ENCODE measurements around the gene TLK1. TPM values are rescaled to one million over a fixed set of nuclear protein-coding genes. Genes with fewer than 3 reads are reported as not detected.
A peak's percentile ranks its signal among the peaks of the same experiment; 100 is the strongest.

TLK1 gene
- total RNA-seq, 1 donor from 2014 or later = 14.6 TPM

DNA sequence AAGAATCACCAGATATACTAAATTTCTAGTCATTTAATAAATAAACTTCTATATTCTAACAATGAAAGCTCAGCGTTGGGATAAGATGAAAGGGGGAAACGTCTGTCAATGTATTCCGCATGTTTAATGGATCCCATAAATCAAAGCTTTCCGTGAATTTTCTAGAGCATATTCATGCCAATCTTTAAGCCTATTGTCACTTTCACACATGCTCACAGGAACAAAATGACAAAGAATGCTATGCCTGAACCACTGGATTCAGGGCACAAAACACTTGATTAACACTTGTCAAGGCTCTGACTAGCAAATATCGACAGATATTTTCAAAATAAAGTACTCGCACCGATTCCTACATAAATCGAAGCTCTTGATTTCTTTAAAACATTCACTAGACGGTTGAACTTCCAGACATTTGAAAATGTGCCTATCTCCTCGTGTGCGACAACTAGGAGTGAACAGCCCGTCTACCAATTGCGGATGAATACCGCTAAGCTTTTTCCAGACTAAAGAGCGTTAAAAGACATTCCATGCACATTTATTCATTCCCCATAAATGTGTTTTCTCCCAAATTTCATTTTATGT, 1.8 kb downstream of the TLK1 start:
- Histone ChIP-seq H3K9me3 (ENCODE audit: control insufficient read depth in 3 of 3, low read length in 3 of 3) (no peaks in the 10 kb centered on the region), H3K4me3 (ENCODE audit: low read length in 3 of 3) (peak overlapping the region; percentile 87 to 97 (median 91)), H3K9ac (ENCODE audit: low read depth in 1 of 3, low read length in 3 of 3) (peak overlapping the region; percentile 88 to 91 (median 89)), H3K27ac (ENCODE audit: low read depth, low read length) (no peak overlapping the region), H3K27me3 (ENCODE audit: control insufficient read depth in 3 of 3, insufficient read depth in 3 of 3, low read length in 3 of 3) (no peaks in the 10 kb centered on the region), H3K36me3 (ENCODE audit: control insufficient read depth in 3 of 3, insufficient read depth in 3 of 3, low read length in 3 of 3) (no peaks in the 10 kb centered on the region), H3K4me1 (ENCODE audit: control insufficient read depth in 3 of 3, insufficient read depth in 3 of 3, low read length in 3 of 3) (peaks cover 8 to 15% (median 8%) of the 10 kb centered on the region in 3 donors)

DNA sequence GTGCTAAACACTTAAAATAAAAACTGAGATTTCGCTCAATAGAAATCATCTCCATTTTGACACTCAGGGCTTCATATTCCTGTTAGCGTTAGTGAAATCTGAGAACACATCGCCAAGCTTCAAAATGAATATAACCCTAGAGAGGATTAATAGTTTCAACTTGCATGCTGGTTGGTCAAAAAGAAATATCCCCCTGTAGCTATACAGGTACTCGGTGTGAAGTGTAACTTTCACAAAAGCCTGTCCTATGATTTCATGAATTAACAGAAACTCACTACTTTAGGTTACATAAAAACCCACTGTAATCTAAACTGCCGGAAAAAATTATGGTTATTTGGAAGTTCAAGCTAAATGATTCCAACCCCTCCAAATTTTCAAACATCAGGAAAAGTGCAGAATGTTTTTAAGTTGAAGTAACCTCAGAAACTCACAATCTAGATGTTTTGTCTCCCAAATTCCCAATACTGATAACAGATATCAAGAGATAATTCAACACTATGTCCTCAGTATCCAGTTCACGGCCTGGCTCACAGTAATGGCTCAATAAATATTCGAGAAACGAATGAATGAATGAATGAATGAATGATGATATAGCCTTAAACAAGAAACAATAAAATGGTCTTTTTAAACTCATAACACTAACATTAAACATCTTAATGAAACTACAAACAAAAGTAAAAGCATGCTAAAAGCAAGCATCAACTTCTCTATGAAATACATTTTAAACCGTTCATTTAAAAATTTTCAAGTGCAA, 2.5 kb downstream of the TLK1 start:
- Histone ChIP-seq H3K36me3 (ENCODE audit: control insufficient read depth in 3 of 3, insufficient read depth in 3 of 3, low read length in 3 of 3) (no peaks in the 10 kb centered on the region), H3K4me3 (ENCODE audit: low read length in 3 of 3) (no peak overlapping the region), H3K27ac (ENCODE audit: low read depth, low read length) (no peak overlapping the region), H3K9ac (ENCODE audit: low read depth in 1 of 3, low read length in 3 of 3) (peak overlapping the region in 1 of 3 donors; percentile 29), H3K9me3 (ENCODE audit: control insufficient read depth in 3 of 3, low read length in 3 of 3) (no peaks in the 10 kb centered on the region), H3K4me1 (ENCODE audit: control insufficient read depth in 3 of 3, insufficient read depth in 3 of 3, low read length in 3 of 3) (peaks cover 8 to 15% (median 8%) of the 10 kb centered on the region in 3 donors), H3K27me3 (ENCODE audit: control insufficient read depth in 3 of 3, insufficient read depth in 3 of 3, low read length in 3 of 3) (no peaks in the 10 kb centered on the region)

DNA sequence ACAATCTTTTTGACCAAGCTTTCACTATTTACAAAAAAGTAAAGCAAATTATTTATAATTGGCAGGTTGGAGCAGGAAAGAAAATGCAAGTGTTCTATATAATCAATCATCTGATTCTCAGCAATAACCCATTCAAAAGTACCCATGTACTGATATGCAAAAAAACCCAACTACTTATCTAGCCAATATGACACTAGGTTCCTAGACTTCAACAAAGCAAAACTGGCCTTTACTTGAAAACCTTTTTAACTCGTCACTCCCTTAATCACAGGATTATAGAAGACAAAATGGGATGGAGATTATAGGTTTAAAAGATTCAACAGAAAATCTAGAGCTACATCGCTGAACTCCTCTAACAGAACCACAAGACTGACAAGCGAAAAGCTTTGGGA, 3.6 kb downstream of the TLK1 start:
- Histone ChIP-seq H3K4me1 (ENCODE audit: control insufficient read depth in 3 of 3, insufficient read depth in 3 of 3, low read length in 3 of 3) (peaks cover 8 to 15% (median 8%) of the 10 kb centered on the region in 3 donors), H3K9me3 (ENCODE audit: control insufficient read depth in 3 of 3, low read length in 3 of 3) (no peaks in the 10 kb centered on the region), H3K36me3 (ENCODE audit: control insufficient read depth in 3 of 3, insufficient read depth in 3 of 3, low read length in 3 of 3) (no peaks in the 10 kb centered on the region), H3K4me3 (ENCODE audit: low read length in 3 of 3) (no peak overlapping the region), H3K9ac (ENCODE audit: low read depth in 1 of 3, low read length in 3 of 3) (no peak overlapping the region), H3K27me3 (ENCODE audit: control insufficient read depth in 3 of 3, insufficient read depth in 3 of 3, low read length in 3 of 3) (no peaks in the 10 kb centered on the region), H3K27ac (ENCODE audit: low read depth, low read length) (no peak overlapping the region)

DNA sequence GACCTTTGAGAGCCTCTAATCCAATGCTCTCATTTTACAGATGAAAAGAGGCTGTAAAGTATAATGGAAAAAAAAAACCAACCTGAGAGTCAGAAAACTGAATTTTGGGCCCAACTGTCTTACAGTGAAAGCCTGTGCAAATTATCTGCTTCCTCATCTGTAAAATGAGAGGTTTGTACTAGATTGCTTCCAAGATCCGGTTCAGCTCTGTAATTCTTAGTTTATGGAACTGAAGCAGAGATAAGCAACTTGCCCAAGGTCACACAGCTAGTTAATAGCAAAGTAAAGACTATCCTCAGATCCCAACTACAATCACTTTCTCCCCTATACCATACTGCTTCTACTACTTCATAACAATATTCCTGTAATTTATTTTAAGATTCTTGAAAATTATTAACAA, 6.3 kb downstream of the TLK1 start:
- peaks cover 2 to 10% (median 6%) of the 10 kb centered on the region in 3 donors for H3K4me1 ChIP-seq (ENCODE audit: control insufficient read depth in 3 of 3, insufficient read depth in 3 of 3, low read length in 3 of 3)

DNA sequence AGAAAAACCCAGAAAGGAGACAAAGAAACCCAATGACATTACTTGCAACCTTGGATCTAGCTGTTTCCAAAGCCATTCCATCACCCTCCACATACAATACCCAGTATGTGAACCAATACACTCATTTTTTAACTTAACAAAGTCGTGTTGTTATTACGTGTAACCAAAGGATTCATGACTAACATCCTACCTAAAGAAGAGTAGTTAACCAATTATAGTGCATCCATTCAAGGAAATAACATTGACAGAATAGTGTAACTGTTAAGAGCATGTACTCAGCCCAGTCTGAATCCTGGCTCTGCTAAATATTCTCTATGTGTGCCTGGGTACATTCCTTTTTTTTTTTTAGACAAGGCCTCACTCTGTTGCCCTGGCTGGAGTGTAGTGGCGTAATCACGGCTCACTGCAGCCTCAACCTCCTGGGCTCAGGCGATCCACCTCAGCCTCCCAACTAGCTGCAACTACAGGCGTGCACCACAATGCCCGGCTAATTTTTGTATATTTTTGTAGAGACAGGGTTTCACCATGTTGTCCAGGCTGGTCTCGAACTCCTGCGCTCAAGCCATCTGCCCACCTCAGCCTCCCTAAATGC, 9.9 kb downstream of the TLK1 start:
- Histone ChIP-seq H3K36me3 (ENCODE audit: control insufficient read depth in 3 of 3, insufficient read depth in 3 of 3, low read length in 3 of 3) (no peaks in the 10 kb centered on the region), H3K27me3 (ENCODE audit: control insufficient read depth in 3 of 3, insufficient read depth in 3 of 3, low read length in 3 of 3) (no peaks in the 10 kb centered on the region), H3K4me1 (ENCODE audit: control insufficient read depth in 3 of 3, insufficient read depth in 3 of 3, low read length in 3 of 3) (no peaks in the 10 kb centered on the region), H3K27ac (ENCODE audit: low read depth, low read length) (no peak overlapping the region), H3K9me3 (ENCODE audit: control insufficient read depth in 3 of 3, low read length in 3 of 3) (no peaks in the 10 kb centered on the region), H3K4me3 (ENCODE audit: low read length in 3 of 3) (no peak overlapping the region), H3K9ac (ENCODE audit: low read depth in 1 of 3, low read length in 3 of 3) (no peak overlapping the region)

More for the DNA sequence above, 6.3 kb downstream of the TLK1 start:
- Histone ChIP-seq H3K27me3 (ENCODE audit: control insufficient read depth in 3 of 3, insufficient read depth in 3 of 3, low read length in 3 of 3) (no peaks in the 10 kb centered on the region), H3K27ac (ENCODE audit: low read depth, low read length) (no peak overlapping the region), H3K9me3 (ENCODE audit: control insufficient read depth in 3 of 3, low read length in 3 of 3) (no peaks in the 10 kb centered on the region), H3K9ac (ENCODE audit: low read depth in 1 of 3, low read length in 3 of 3) (no peak overlapping the region), H3K36me3 (ENCODE audit: control insufficient read depth in 3 of 3, insufficient read depth in 3 of 3, low read length in 3 of 3) (no peaks in the 10 kb centered on the region), H3K4me3 (ENCODE audit: low read length in 3 of 3) (no peak overlapping the region)

DNA sequence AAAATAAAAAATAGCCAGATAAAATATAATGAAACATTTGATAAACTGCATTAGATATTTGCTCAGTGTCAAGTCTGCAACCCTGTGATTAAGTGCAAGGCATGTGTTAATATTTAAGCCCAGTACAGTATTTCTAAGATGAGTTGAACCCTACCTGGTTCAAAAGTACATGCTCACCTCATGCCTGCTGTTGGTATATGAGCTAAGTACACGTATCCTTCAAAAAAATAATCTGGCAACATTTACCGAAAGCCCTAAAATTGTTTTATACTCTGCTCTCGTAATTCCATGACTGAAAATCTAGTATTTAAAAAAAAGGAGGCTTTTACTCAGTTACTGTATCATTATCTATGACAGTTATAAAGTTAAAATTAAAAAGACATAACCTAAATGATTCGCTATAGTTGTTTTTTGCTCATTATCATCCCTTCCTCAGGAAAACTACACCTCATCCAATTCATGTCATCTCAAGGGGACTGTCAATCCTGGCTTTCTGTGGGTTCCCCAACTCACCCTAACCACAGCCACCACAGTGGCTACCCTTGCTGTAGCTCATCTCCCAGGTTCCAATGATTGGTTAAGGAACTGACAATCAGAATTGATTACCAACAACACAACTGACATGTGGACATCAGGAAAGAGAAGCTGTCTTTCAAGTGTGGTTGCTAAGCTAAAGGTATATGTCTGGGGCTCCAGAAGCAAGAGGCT, 10.6 kb downstream of the TLK1 start:
- Histone ChIP-seq H3K9ac (ENCODE audit: low read depth in 1 of 3, low read length in 3 of 3) (no peak overlapping the region), H3K9me3 (ENCODE audit: control insufficient read depth in 3 of 3, low read length in 3 of 3) (no peaks in the 10 kb centered on the region), H3K27me3 (ENCODE audit: control insufficient read depth in 3 of 3, insufficient read depth in 3 of 3, low read length in 3 of 3) (no peaks in the 10 kb centered on the region), H3K36me3 (ENCODE audit: control insufficient read depth in 3 of 3, insufficient read depth in 3 of 3, low read length in 3 of 3) (no peaks in the 10 kb centered on the region), H3K4me3 (ENCODE audit: low read length in 3 of 3) (no peak overlapping the region), H3K4me1 (ENCODE audit: control insufficient read depth in 3 of 3, insufficient read depth in 3 of 3, low read length in 3 of 3) (no peaks in the 10 kb centered on the region), H3K27ac (ENCODE audit: low read depth, low read length) (no peak overlapping the region)

DNA sequence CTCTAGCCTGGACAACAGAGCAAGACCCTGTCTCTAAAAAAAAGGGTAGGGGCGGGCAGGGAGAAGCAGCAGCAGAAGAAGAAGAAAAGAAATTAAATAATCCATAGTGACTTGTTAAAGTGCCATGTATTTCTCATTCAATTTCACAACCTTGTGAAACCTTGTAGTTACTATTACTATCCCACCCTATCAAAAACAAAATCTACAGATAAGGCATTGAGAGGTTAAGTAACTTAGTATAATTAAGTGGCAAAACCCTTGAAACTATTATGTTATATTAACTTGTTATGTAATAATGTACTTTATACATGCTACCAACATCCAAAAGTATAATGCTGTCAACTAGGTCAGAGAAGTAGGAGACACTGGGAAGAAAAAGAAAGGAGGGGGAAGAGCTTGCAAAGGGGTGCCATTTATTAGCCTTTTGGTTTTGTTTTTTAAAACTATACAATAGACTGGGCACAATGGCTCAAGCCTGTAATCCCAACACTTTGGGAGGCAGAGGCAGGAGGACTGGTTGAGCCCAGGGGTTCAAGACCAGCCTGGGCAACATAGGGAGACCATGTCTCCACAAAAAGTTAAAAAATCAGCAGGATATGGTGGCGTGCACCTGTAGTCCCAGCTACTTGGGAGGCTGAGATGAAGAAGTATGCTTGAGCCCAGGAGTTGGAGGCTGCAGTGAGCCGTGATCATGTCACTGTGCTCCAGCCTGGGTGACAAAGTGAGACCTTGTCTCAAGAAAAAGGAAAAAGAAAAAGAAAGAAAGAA, 11.3 kb downstream of the TLK1 start:
- no peaks in the 10 kb centered on the region for H3K4me1 ChIP-seq (ENCODE audit: control insufficient read depth in 3 of 3, insufficient read depth in 3 of 3, low read length in 3 of 3)

DNA sequence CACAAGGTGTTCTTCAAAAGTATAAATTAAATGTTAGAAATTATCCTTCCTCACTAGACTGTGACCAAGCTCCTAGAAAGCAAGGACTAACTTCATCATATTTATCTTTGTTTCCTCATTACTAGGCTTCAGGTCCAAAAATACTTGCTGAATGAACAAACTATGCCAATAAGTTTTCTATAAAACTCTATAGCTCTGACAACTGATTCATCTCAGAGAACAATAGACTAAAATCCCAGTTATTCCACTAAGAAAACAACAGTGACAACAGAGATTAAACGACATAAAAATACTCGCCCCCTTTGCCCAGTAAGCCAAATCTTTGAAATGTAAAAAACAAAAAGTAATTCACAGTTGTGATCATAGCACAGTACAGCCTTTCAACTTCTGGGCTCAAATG, 13.6 kb downstream of the TLK1 start:
- Histone ChIP-seq H3K9me3 (ENCODE audit: control insufficient read depth in 3 of 3, low read length in 3 of 3) (no peaks in the 10 kb centered on the region), H3K27ac (ENCODE audit: low read depth, low read length) (no peak overlapping the region), H3K27me3 (ENCODE audit: control insufficient read depth in 3 of 3, insufficient read depth in 3 of 3, low read length in 3 of 3) (no peaks in the 10 kb centered on the region), H3K4me3 (ENCODE audit: low read length in 3 of 3) (no peak overlapping the region), H3K9ac (ENCODE audit: low read depth in 1 of 3, low read length in 3 of 3) (no peak overlapping the region), H3K4me1 (ENCODE audit: control insufficient read depth in 3 of 3, insufficient read depth in 3 of 3, low read length in 3 of 3) (no peaks in the 10 kb centered on the region), H3K36me3 (ENCODE audit: control insufficient read depth in 3 of 3, insufficient read depth in 3 of 3, low read length in 3 of 3) (no peaks in the 10 kb centered on the region)

More for the DNA sequence above, 11.3 kb downstream of the TLK1 start:
- Histone ChIP-seq H3K27ac (ENCODE audit: low read depth, low read length) (no peak overlapping the region), H3K4me3 (ENCODE audit: low read length in 3 of 3) (no peak overlapping the region), H3K9me3 (ENCODE audit: control insufficient read depth in 3 of 3, low read length in 3 of 3) (no peaks in the 10 kb centered on the region), H3K36me3 (ENCODE audit: control insufficient read depth in 3 of 3, insufficient read depth in 3 of 3, low read length in 3 of 3) (no peaks in the 10 kb centered on the region), H3K27me3 (ENCODE audit: control insufficient read depth in 3 of 3, insufficient read depth in 3 of 3, low read length in 3 of 3) (no peaks in the 10 kb centered on the region), H3K9ac (ENCODE audit: low read depth in 1 of 3, low read length in 3 of 3) (no peak overlapping the region)

DNA sequence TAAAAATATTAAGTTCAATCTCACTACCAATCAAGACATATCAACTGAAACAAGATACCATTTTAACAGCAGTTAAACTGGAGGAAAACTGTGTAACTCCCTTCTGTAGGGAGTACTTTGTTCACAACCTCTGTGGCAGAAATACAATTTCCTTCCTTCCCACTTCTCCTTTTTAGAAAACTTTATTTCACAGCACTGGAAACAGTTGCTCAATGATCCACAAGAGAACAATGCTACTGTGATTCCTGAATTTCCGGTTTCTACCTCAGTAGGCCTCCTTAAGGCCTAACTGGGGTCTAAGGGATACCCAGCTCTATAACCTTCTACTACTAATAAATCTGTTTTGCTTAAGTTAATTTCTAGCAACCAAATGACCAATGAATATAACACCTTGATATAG, 14.1 kb downstream of the TLK1 start:
- Histone ChIP-seq H3K36me3 (ENCODE audit: control insufficient read depth in 3 of 3, insufficient read depth in 3 of 3, low read length in 3 of 3) (no peaks in the 10 kb centered on the region), H3K27me3 (ENCODE audit: control insufficient read depth in 3 of 3, insufficient read depth in 3 of 3, low read length in 3 of 3) (no peaks in the 10 kb centered on the region), H3K9me3 (ENCODE audit: control insufficient read depth in 3 of 3, low read length in 3 of 3) (no peaks in the 10 kb centered on the region), H3K4me3 (ENCODE audit: low read length in 3 of 3) (no peak overlapping the region), H3K27ac (ENCODE audit: low read depth, low read length) (no peak overlapping the region), H3K4me1 (ENCODE audit: control insufficient read depth in 3 of 3, insufficient read depth in 3 of 3, low read length in 3 of 3) (no peaks in the 10 kb centered on the region), H3K9ac (ENCODE audit: low read depth in 1 of 3, low read length in 3 of 3) (no peak overlapping the region)
